IPS-20b (cell line): ENCODE measurements around the gene FBLN1.

Source experiments
- H3K27ac ChIP-seq: one replicate; pipeline ENCODE4 v1.5.1; 2013; ENCODE audit warnings: low read length
- H3K27me3 ChIP-seq: 2 replicates; pipeline ENCODE4 v1.6.1; 2013; ENCODE audit warnings: mild to moderate bottlenecking, low read length, inconsistent platforms; ENCODE audit not compliant: insufficient read depth
- H3K36me3 ChIP-seq: 2 replicates; pipeline ENCODE4 v1.6.1; 2013; ENCODE audit warnings: low read depth, mild to moderate bottlenecking, inconsistent platforms, low read length, moderate library complexity; ENCODE audit not compliant: insufficient read depth
- H3K4me1 ChIP-seq: 2 replicates; pipeline ENCODE4 v1.6.1; 2013; ENCODE audit warnings: mild to moderate bottlenecking, control low read depth, inconsistent platforms, low read length, moderate library complexity; ENCODE audit not compliant: insufficient read depth
- H3K4me3 ChIP-seq: 2 replicates; pipeline ENCODE4 v1.5.1; 2013; ENCODE audit warnings: mild to moderate bottlenecking, low read length, inconsistent platforms
- H3K9ac ChIP-seq: 2 replicates; pipeline ENCODE4 v1.6.1; 2013; ENCODE audit warnings: low read depth, mild to moderate bottlenecking, inconsistent platforms, low read length, moderate library complexity
- H3K9me3 ChIP-seq: 2 replicates; pipeline ENCODE4 v1.6.1; 2013; ENCODE audit warnings: mild to moderate bottlenecking, low read depth, low read length, inconsistent platforms; ENCODE audit not compliant: insufficient read depth

Gene FBLN1

GRCh38 chr22:45522462-45522861 is 19.8 kb downstream of the FBLN1 start:
- Histone ChIP-seq H3K9ac (no peak overlapping the region; the same call in 1 of the 2 replicates), H3K4me1 (no peaks in the 10 kb centered on the region), H3K27ac (no peak overlapping the region), H3K27me3 (no peaks in the 10 kb centered on the region), H3K9me3 (no peaks in the 10 kb centered on the region), H3K36me3 (peaks cover 76% of the 10 kb centered on the region), H3K4me3 (no peak overlapping the region)

GRCh38 chr22:45524157-45524556 is 21.5 kb downstream of the FBLN1 start:
- no peak overlapping the region for H3K27ac ChIP-seq
- H3K9me3 ChIP-seq, result no peaks in the 10 kb centered on the region
- H3K27me3 ChIP-seq, result no peaks in the 10 kb centered on the region
- no peak overlapping the region for H3K9ac ChIP-seq
- peaks cover 80% of the 10 kb centered on the region for H3K36me3 ChIP-seq
- H3K4me3 ChIP-seq, result no peak overlapping the region
- H3K4me1 ChIP-seq, result no peaks in the 10 kb centered on the region

GRCh38 chr22:45524966-45525365 is 22.3 kb downstream of the FBLN1 start:
- H3K36me3 ChIP-seq, result peaks cover 80% of the 10 kb centered on the region
- no peaks in the 10 kb centered on the region for H3K27me3 ChIP-seq
- no peaks in the 10 kb centered on the region for H3K9me3 ChIP-seq
- H3K9ac ChIP-seq, result no peak overlapping the region
- no peak overlapping the region for H3K4me3 ChIP-seq
- H3K4me1 ChIP-seq, result no peaks in the 10 kb centered on the region
- no peak overlapping the region for H3K27ac ChIP-seq

GRCh38 chr22:45525480-45525879 is 22.8 kb downstream of the FBLN1 start:
- Histone ChIP-seq H3K27ac (no peak overlapping the region), H3K4me1 (no peaks in the 10 kb centered on the region), H3K9me3 (no peaks in the 10 kb centered on the region), H3K4me3 (no peak overlapping the region), H3K9ac (no peak overlapping the region), H3K36me3 (peaks cover 80% of the 10 kb centered on the region), H3K27me3 (no peaks in the 10 kb centered on the region)

- Histone ChIP-seq H3K9me3 (no peaks in the 10 kb centered on the region), H3K4me1 (no peaks in the 10 kb centered on the region), H3K4me3 (no peak overlapping the region), H3K27me3 (no peaks in the 10 kb centered on the region), H3K9ac (no peak overlapping the region), H3K36me3 (peaks cover 80% of the 10 kb centered on the region), H3K27ac (no peak overlapping the region)
Observed at GRCh38 chr22:45526281-45526680, 23.6 kb downstream of the FBLN1 start.

GRCh38 chr22:45526768-45527360 is 24.2 kb downstream of the FBLN1 start:
- Histone ChIP-seq H3K36me3 (peaks cover 81% of the 10 kb centered on the region), H3K9ac (no peak overlapping the region), H3K4me1 (no peaks in the 10 kb centered on the region), H3K27me3 (no peaks in the 10 kb centered on the region), H3K9me3 (no peaks in the 10 kb centered on the region), H3K27ac (no peak overlapping the region), H3K4me3 (no peak overlapping the region)

- H3K9me3 ChIP-seq, result no peaks in the 10 kb centered on the region
- no peak overlapping the region for H3K27ac ChIP-seq
- no peak overlapping the region for H3K4me3 ChIP-seq
- no peak overlapping the region for H3K9ac ChIP-seq
- H3K4me1 ChIP-seq, result no peaks in the 10 kb centered on the region
- peaks cover 81% of the 10 kb centered on the region for H3K36me3 ChIP-seq
- no peaks in the 10 kb centered on the region for H3K27me3 ChIP-seq
Observed at GRCh38 chr22:45527456-45527855, 24.8 kb downstream of the FBLN1 start.

- H3K27ac ChIP-seq, result no peak overlapping the region
- H3K4me3 ChIP-seq, result no peak overlapping the region
- H3K27me3 ChIP-seq, result no peaks in the 10 kb centered on the region
- no peaks in the 10 kb centered on the region for H3K9me3 ChIP-seq
- peaks cover 82% of the 10 kb centered on the region for H3K36me3 ChIP-seq
- no peak overlapping the region for H3K9ac ChIP-seq
- no peaks in the 10 kb centered on the region for H3K4me1 ChIP-seq
Observed at GRCh38 chr22:45528046-45528445, 25.4 kb downstream of the FBLN1 start.

- Histone ChIP-seq H3K36me3 (peaks cover 86% of the 10 kb centered on the region), H3K9ac (no peak overlapping the region), H3K9me3 (no peaks in the 10 kb centered on the region), H3K27me3 (no peaks in the 10 kb centered on the region), H3K27ac (no peak overlapping the region), H3K4me1 (no peaks in the 10 kb centered on the region), H3K4me3 (no peak overlapping the region)
Observed at GRCh38 chr22:45529105-45529504, 26.4 kb downstream of the FBLN1 start.

GRCh38 chr22:45529971-45530575 is 27.4 kb downstream of the FBLN1 start:
- Histone ChIP-seq H3K27ac (no peak overlapping the region), H3K4me1 (no peaks in the 10 kb centered on the region), H3K27me3 (no peaks in the 10 kb centered on the region), H3K9me3 (no peaks in the 10 kb centered on the region), H3K9ac (no peak overlapping the region), H3K4me3 (no peak overlapping the region), H3K36me3 (peaks cover 92% of the 10 kb centered on the region)

GRCh38 chr22:45531441-45532234 is 29.0 kb downstream of the FBLN1 start:
- Histone ChIP-seq H3K9ac (no peak overlapping the region; the same call in 1 of the 2 replicates), H3K27ac (no peak overlapping the region), H3K27me3 (no peaks in the 10 kb centered on the region), H3K4me3 (no peak overlapping the region), H3K9me3 (no peaks in the 10 kb centered on the region), H3K4me1 (no peaks in the 10 kb centered on the region), H3K36me3 (peaks cover 87% of the 10 kb centered on the region)

- Histone ChIP-seq H3K4me1 (no peaks in the 10 kb centered on the region), H3K9ac (no peak overlapping the region), H3K36me3 (peaks cover 86% of the 10 kb centered on the region), H3K9me3 (no peaks in the 10 kb centered on the region), H3K27ac (no peak overlapping the region), H3K4me3 (no peak overlapping the region), H3K27me3 (no peaks in the 10 kb centered on the region)
Observed at GRCh38 chr22:45532235-45532631, 29.6 kb downstream of the FBLN1 start.
